22Rv1 (cell line): Measurements from ENCODE around the gene PYGO2.

Experiments
- H3K27ac ChIP-seq: fragments of 450-650 bp; 2 replicates; pipeline ENCODE4 v1.5.1; 2017
- CTCF ChIP-seq: fragments of 450-650 bp; IDR thresholded peaks from 2 replicates; pipeline ENCODE4 v1.5.1; 2017; ENCODE audit warnings: mild to moderate bottlenecking
- ZFX ChIP-seq: fragments of 450-650 bp; IDR thresholded peaks from 2 replicates; pipeline ENCODE4 v1.6.1; 2017; ENCODE audit warnings: antibody characterized with exemption, borderline replicate concordance

The PYGO2 gene

GRCh38 chr1:154974102-154974807 lies 12.7 kb upstream of the PYGO2 start, which contains the start of gene CKS1B:
TSS of gene CKS1B (plus strand) at chr1:154974681. CDS start at chr1:154974746, 65 bp downstream.
- TF ChIP-seq CTCF (no peak), ZFX (no peak)
- peak within 1 kb of the TSS; percentile 98 for H3K27ac ChIP-seq

DNA sequence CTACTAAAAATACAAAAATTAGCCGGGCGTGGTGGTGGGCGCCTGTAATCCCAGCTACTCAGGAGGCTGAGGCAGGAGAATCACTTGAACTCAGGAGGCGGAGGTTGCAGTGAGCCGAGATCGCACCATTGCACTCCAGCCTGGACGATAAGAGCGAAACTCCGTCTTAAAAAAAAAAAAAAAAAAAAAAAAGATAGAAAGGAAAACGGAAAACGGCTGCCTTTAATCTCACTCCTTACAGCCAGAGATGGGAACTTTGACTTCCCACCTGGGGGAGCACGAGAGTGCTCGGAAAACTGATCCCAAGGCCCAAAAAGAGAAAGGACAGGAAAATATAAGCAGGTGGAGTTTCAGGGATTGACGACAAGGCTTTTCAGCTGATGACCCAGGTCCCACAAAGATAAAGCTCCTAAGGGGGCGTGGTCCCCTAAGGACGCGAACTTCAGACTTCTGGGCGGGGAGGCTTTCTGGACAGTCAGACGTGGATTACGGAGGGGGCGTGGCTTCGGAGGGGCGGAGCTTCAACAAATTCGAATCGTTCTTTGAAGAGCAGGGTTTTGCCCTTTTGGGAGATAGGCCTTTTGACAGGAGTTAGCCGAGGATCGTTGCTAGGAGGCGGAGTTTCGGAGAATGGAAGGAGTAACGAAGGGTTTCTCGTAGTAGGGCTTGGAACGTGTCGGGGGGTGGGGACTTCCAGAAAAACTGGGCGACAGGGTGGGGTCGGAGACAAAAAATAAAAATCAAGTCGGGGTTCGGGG lies 11.9 kb upstream of the PYGO2 start:
- TF ChIP-seq CTCF (peak; percentile 62), ZFX (no peak)
- peak overlapping the region; percentile 98 for H3K27ac ChIP-seq

GRCh38 chr1:154972517-154973343 lies 11.1 kb upstream of the PYGO2 start:
- peak overlapping the region; percentile 98 for H3K27ac ChIP-seq
- TF ChIP-seq CTCF (no peak), ZFX (no peak)

GRCh38 chr1:154972213-154972516 lies 10.6 kb upstream of the PYGO2 start:
- peak overlapping the region; percentile 98 for H3K27ac ChIP-seq
- no peak for TF ChIP-seq CTCF
- no peak for TF ChIP-seq ZFX

- peak overlapping the region; percentile 98 for H3K27ac ChIP-seq
- no peak for TF ChIP-seq CTCF
- no peak for TF ChIP-seq ZFX
Measured at GRCh38 chr1:154971341-154971998, 9.9 kb upstream of the PYGO2 start.

DNA sequence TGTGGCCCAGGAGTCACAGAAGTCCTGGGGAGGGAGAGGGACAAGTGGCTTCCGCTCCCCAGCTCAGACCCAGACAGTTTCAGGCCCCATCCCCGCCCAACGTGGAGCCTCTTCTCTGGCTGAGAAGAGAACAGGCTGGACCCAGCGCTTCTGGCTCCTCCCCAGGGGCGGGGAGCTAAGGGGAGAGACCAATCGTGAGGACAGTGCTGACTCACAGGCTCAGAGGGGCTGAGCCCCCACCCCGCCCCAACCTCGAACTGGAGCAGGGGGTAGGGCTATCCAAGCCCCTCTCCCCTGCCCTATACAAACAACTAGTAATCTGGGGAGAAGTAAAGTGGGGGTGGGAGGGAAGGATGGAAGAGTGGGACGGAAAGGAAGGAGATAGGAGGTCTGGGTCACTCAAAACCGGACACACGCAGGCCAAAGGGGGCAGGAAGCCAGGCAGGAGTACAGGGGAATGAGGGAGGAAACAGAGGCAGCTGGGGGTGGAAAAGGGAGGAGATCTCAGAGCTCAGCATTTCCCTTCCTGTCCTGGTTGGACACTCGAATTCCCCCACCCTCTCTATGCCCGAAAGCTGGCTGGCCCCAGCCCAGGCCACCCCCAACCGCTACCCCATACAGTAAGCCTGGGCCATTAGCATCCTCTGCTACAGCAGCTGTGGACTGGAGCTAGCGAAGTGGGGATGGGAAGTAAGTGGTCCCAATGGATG lies 9.2 kb upstream of the PYGO2 start, which contains the start of gene SHC1:
SHC1 (minus strand) TSS at position 117 of the 710 bp plus-strand sequence. CDS start 221 bp downstream, outside the sequence.
- TF ChIP-seq ZFX: no peak
- TF ChIP-seq CTCF: no peak
- peak within 1 kb of the TSS; percentile 98 for H3K27ac ChIP-seq
